K562 (cell line): ENCODE measurements around the gene FCRL6. TPM values are rescaled to one million over a fixed set of nuclear protein-coding genes. Genes with fewer than 3 reads are reported as not detected.

Source experiments
- ATAC-seq: fragments of 200-7000 bp; cut with Tn5 transposase; 3 replicates; pipeline ENCODE4 v1.9.1; 2020; ENCODE audit warnings: moderate library complexity
- BruUV-seq: library from RNA; stranded (reverse); fragments of 400-500 nt; replicated peaks from 2 replicates; lab custom pipeline; 2021; lab: Mats Ljungman, UMichigan
- CTCF ChIA-PET: fragments of 300-600 bp; formaldehyde crosslinking; extraction: SDS; loops from one replicate; lab custom pipeline; 2021; ENCODE audit warnings: low intra/inter-chr PET ratio; lab: Yijun Ruan, JAX
- POLR2A ChIA-PET: fragments of 300-600, 350-650 bp; sonication (Branson Sonifier 250); formaldehyde crosslinking; extraction: SDS; loops from one replicate; lab custom pipeline; 2021; ENCODE audit warnings: antibody characterized with exemption, inconsistent platforms; lab: Yijun Ruan, JAX
- DNase-seq, 4 experiments: peaks; one replicate each; pipeline versions ENCODE4 v3.0.0 to v3.0.0-alpha.2; 2011 to 2018; ENCODE audit warnings: low spot score in 3 of 4, mixed read lengths in 3 of 4; ENCODE audit errors: extremely low read depth in 1 of 4
- FAIRE-seq: peaks from 2 replicates; lab custom pipeline; 2011; peaks lifted over from hg19 to GRCh38; lab: Jason Lieb, UNC
- H2AFZ ChIP-seq: 2 replicates; pipeline ENCODE4 v1.6.0; 2011; ENCODE audit warnings: low read depth, low read length, control low read depth, inconsistent platforms
- H3K27ac ChIP-seq: fragments of 200-600 bp; 3 replicates; pipeline ENCODE4 v1.8.0; 2011; ENCODE audit warnings: low read depth, mild to moderate bottlenecking, control low read depth, inconsistent platforms, low read length, moderate library complexity, mixed read lengths; ENCODE audit errors: extremely low read depth
- H3K27me3 ChIP-seq, 2 experiments: fragments of 300-600 bp in 1 of 2; 2 replicates in 1 of 2; 3 replicates in 1 of 2; pipeline versions ENCODE4 v1.6.0 to v1.8.0; 2011; ENCODE audit warnings: inconsistent platforms in 2 of 2, low read length in 2 of 2, mild to moderate bottlenecking in 1 of 2, mixed read lengths in 1 of 2, moderate library complexity in 1 of 2; ENCODE audit not compliant: control insufficient read depth in 2 of 2, insufficient read depth in 2 of 2
- H3K36me3 ChIP-seq: fragments of 300-600 bp; 3 replicates; pipeline ENCODE4 v1.8.0; 2011; ENCODE audit warnings: mild to moderate bottlenecking, low read length, inconsistent platforms; ENCODE audit not compliant: control insufficient read depth, insufficient read depth
- H3K4me1 ChIP-seq, 2 experiments: fragments of 200-600 bp in 1 of 2; replicated peaks in 1 of 2; 2 replicates in 1 of 2; 3 replicates in 1 of 2; pipeline versions ENCODE4 v1.5.1 to v1.8.0; 2011; ENCODE audit warnings: inconsistent platforms in 2 of 2, low read length in 2 of 2, mild to moderate bottlenecking in 1 of 2, mixed read lengths in 1 of 2, moderate library complexity in 1 of 2; ENCODE audit not compliant: control insufficient read depth in 2 of 2, insufficient read depth in 2 of 2
- H3K4me2 ChIP-seq: 2 replicates; pipeline ENCODE4 v1.6.1; 2011; ENCODE audit warnings: low read length, control low read depth, inconsistent platforms, mixed read lengths; ENCODE audit not compliant: insufficient read depth
- H3K4me3 ChIP-seq: fragments of 200-600 bp; sonication (generic), shearing (Covaris generic); 2 replicates; pipeline ENCODE4 v1.5.1; 2016; ENCODE audit warnings: control low read depth, inconsistent platforms
- H3K79me2 ChIP-seq: fragments of 200-600 bp; 3 replicates; pipeline ENCODE4 v1.8.0; 2011; ENCODE audit warnings: low read length, inconsistent platforms; ENCODE audit not compliant: control insufficient read depth, insufficient read depth
- H3K9ac ChIP-seq, 2 experiments: 2 replicates each; pipeline versions ENCODE4 v1.6.0 to v1.6.1; 2011; ENCODE audit warnings: low read depth in 2 of 2, low read length in 2 of 2, control low read depth in 1 of 2, inconsistent platforms in 1 of 2, mild to moderate bottlenecking in 1 of 2, mixed read lengths in 1 of 2; ENCODE audit not compliant: insufficient read depth in 1 of 2
- H3K9me1 ChIP-seq: one replicate; pipeline ENCODE4 v1.6.0; 2011; ENCODE audit warnings: inconsistent platforms, mild to moderate bottlenecking, low read length, moderate library complexity; ENCODE audit not compliant: control insufficient read depth, insufficient read depth
- H3K9me3 ChIP-seq: replicated peaks from 2 replicates; pipeline ENCODE4 v1.5.1; 2011; ENCODE audit warnings: low read depth, low read length, inconsistent platforms; ENCODE audit not compliant: control insufficient read depth, insufficient read depth
- H4K20me1 ChIP-seq: replicated peaks from 2 replicates; pipeline ENCODE4 v1.6.1; 2011; ENCODE audit warnings: low read length, inconsistent platforms, mixed read lengths; ENCODE audit not compliant: control insufficient read depth, insufficient read depth
- FOXJ3 ChIP-seq: sonication (generic); formaldehyde crosslinking; IDR thresholded peaks from 2 replicates; pipeline ENCODE4 v1.4.0; 2020; ENCODE audit warnings: mild to moderate bottlenecking, missing genetic modification reagents
- HOMEZ ChIP-seq: fragments of 250-450 bp; sonication (Bioruptor Pico); IDR thresholded peaks from 2 replicates; pipeline ENCODE4 v1.4.0; 2020; ENCODE audit warnings: mild to moderate bottlenecking, moderate library complexity
- KLF6 ChIP-seq: fragments of 250-450 bp; sonication (Bioruptor Pico); IDR thresholded peaks from 2 replicates; pipeline ENCODE4 v1.4.0; 2020; ENCODE audit warnings: mild to moderate bottlenecking, moderate library complexity, borderline replicate concordance
- MYC ChIP-seq, 2 experiments: fragments of 250-450 bp in 1 of 2; sonication (Bioruptor Pico) in 1 of 2; IDR thresholded peaks; 2 replicates each; pipeline versions ENCODE4 v1.5.1 to v1.6.1; 2012 to 2021; ENCODE audit warnings: low read depth in 2 of 2, borderline replicate concordance in 1 of 2, improper control_type of control experiment in 1 of 2, low read length in 1 of 2, mild to moderate bottlenecking in 1 of 2, moderate library complexity in 1 of 2
- NBN ChIP-seq: fragments of 450-650 bp; IDR thresholded peaks from 2 replicates; pipeline ENCODE4 v1.6.1; 2016; ENCODE audit warnings: low read depth, mild to moderate bottlenecking
- RBM39 ChIP-seq: fragments of 200-400 bp; formaldehyde crosslinking; optimal IDR thresholded peaks from 2 replicates; pipeline ENCODE3; 2018; ENCODE audit warnings: low read depth, low read length
- USF1 ChIP-seq: sonication (generic); formaldehyde crosslinking; IDR thresholded peaks from 2 replicates; pipeline ENCODE4 v1.9.0; 2022; ENCODE audit warnings: mild to moderate bottlenecking, missing genetic modification reagents
- YBX1 ChIP-seq: fragments of 450-650 bp; IDR thresholded peaks from 2 replicates; pipeline ENCODE4 v1.7.1; 2016; ENCODE audit warnings: mild to moderate bottlenecking
- ZNF12 ChIP-seq: sonication (generic); formaldehyde crosslinking; IDR thresholded peaks from 2 replicates; pipeline ENCODE4 v1.4.0; 2020; ENCODE audit warnings: mild to moderate bottlenecking, missing genetic modification reagents
- ZNF217 ChIP-seq: sonication (generic); formaldehyde crosslinking; IDR thresholded peaks from 2 replicates; pipeline ENCODE4 v1.8.0; 2022; ENCODE audit warnings: mild to moderate bottlenecking, missing genetic modification reagents
- ZNF316 ChIP-seq: fragments of 450-650 bp; IDR thresholded peaks from 2 replicates; pipeline ENCODE4 v1.6.1; 2016
- ZNF444 ChIP-seq: fragments of 250-450 bp; sonication (Bioruptor Pico); IDR thresholded peaks from 2 replicates; pipeline ENCODE4 v1.4.0; 2020; ENCODE audit warnings: mild to moderate bottlenecking, moderate library complexity
- ZNF445 ChIP-seq: fragments of 250-450 bp; sonication (Bioruptor Pico); IDR thresholded peaks from 2 replicates; pipeline ENCODE4 v1.4.0; 2020; ENCODE audit warnings: low read depth, mild to moderate bottlenecking, moderate library complexity
- ZNF668 ChIP-seq: fragments of 250-450 bp; sonication (Bioruptor Pico); IDR thresholded peaks from 2 replicates; pipeline ENCODE4 v1.8.0; 2022; ENCODE audit warnings: mild to moderate bottlenecking, inconsistent platforms
- ZNF780A ChIP-seq: fragments of 250-450 bp; sonication (Bioruptor Pico); IDR thresholded peaks from 2 replicates; pipeline ENCODE4 v1.5.0; 2021; ENCODE audit warnings: mild to moderate bottlenecking
- ZSCAN29 ChIP-seq: fragments of 450-650 bp; IDR thresholded peaks from 2 replicates; pipeline ENCODE4 v1.6.1; 2017
- WGBS: fragments of 100-300 bp; shearing (Covaris generic); methylation state at CpG from one replicate; pipeline ENCODE4 v1.1.6; 2016; ENCODE audit warnings: low coverage, mixed read lengths; ENCODE audit not compliant: insufficient coverage; ENCODE audit errors: missing lambda C conversion rate; 5-methylcytosine and 5-hydroxymethylcytosine counted together
- in situ Hi-C: fragments of 300-500 bp; cut with MboI; formaldehyde crosslinking; loops from 4 replicates; pipeline ENCODE4 v1.15.0; 2018; ENCODE audit warnings: inconsistent platforms, mixed read lengths
- intact Hi-C: fragments of 100-400 bp; cut with micrococcal nuclease; formaldehyde crosslinking; loops from 2 replicates; pipeline ENCODE4 v1.14.2; 2022
- polyA plus RNA-seq, 8 experiments: library from polyadenylated mRNA; depleted of rRNA in 4 of 8; stranded (reverse) in 5 of 8; unstranded in 3 of 8; fragments of >200 nt; fragmentation: Nextera tagmentation in 2 of 8; fragmentation: Illumina TruSeq in 1 of 8; extraction: Ambion mirVana in 2 of 8; extraction: Trizol in 1 of 8; gene quantifications; 2 replicates each; pipeline versions ENCODE4 v1.2.1 to v1.2.3, GENCODE V29; 2011 to 2014; ENCODE audit warnings: inconsistent platforms in 1 of 8, missing spikeins in 1 of 8
- total RNA-seq, 7 experiments: library from RNA; depleted of rRNA in 6 of 7; stranded (reverse); fragments of >200 nt in 6 of 7; fragmentation: Illumina TruSeq in 2 of 7; extraction: Trizol in 2 of 7; gene quantifications; 2 replicates each; pipeline versions ENCODE4 v1.2.1 to v1.2.3, GENCODE V29; 2011 to 2021; ENCODE audit warnings: low replicate concordance in 1 of 7

FCRL6 gene
- total and polyA plus RNA-seq, 9 of the 15 experiments (the other 6 are each of a cell fraction or from before 2014, with no cell fraction given), result not detected

GRCh38 chr1:159862031-159862430 lies 59.9 kb downstream of the FCRL6 start:
- CTCF ChIA-PET, result no interaction called here

More at GRCh38 chr1:159862031-159862430, 59.9 kb downstream of the FCRL6 start:
- BruUV-seq, result no TSS peak
- Histone ChIP-seq H4K20me1 (no peaks in the 10 kb centered on the region), H3K27ac (no peak overlapping the region), H3K27me3 (peaks cover 2 to 48% of the 10 kb centered on the region in 2 experiments; a peak in 4 of 5 replicates), H3K4me2 (no peak overlapping the region), H3K4me1 (no peaks in the 10 kb centered on the region), H3K9ac (no peak overlapping the region; a peak in 1 of 4 replicates), H3K4me3 (no peak overlapping the region), H3K79me2 (no peaks in the 10 kb centered on the region)
- DNase-seq (no peak), FAIRE-seq (no peak), ATAC-seq (no peak)
- in situ Hi-C loops (no loop called here), intact Hi-C loops (no loop called here)
- WGBS, result 1% methylated on average over 5 of the region's 5 CpGs
- POLR2A ChIA-PET, result interaction anchor here (1.0 kb wide), 1 partner anchor 12 kb away, joined by 4 read pairs; no protein-coding TSS in a partner anchor
- TF ChIP-seq FOXJ3 (CRISPR knock-in tag) (no peak), MYC (IDR thresholded peaks at IDR 0.05; ENCODE audit: low read depth, low read length) (no peak), MYC (CRISPR knock-in tag; IDR thresholded peaks at IDR 0.05; ENCODE audit: borderline replicate concordance, low read depth) (no peak), NBN (no peak), HOMEZ (CRISPR knock-in tag) (no peak), ZNF780A (CRISPR knock-in tag) (no peak), ZNF444 (CRISPR knock-in tag) (no peak), ZNF445 (CRISPR knock-in tag) (no peak), RBM39 (no peak), ZNF217 (no peak), ZNF668 (CRISPR knock-in tag) (no peak), ZNF316 (no peak), KLF6 (CRISPR knock-in tag) (no peak), USF1 (CRISPR knock-in tag) (no peak), YBX1 (no peak), ZNF12 (CRISPR knock-in tag) (no peak), ZSCAN29 (no peak)
- TF ChIP-seq, all 486 proteins: peak for 0
- Histone ChIP-seq H3K9me1 (no peaks in the 10 kb centered on the region), H2AFZ (no peak overlapping the region), H3K9me3 (no peaks in the 10 kb centered on the region), H3K36me3 (no peaks in the 10 kb centered on the region)
